Naive thymus-derived CD4-positive, alpha-beta T cell (primary cell): ENCODE results near the gene METTL16. TPM values are rescaled to one million over a fixed set of nuclear protein-coding genes. Genes with fewer than 3 reads are reported as not detected.
A peak's percentile ranks its signal among the peaks of the same experiment; 100 is the strongest.
"Not testable (repeated sequence)": the region's sequence is repeated elsewhere in the genome, so short reads cannot be mapped to it uniquely, and the experiment has no call there.

Source experiments
- ATAC-seq: fragments of 150-1000 bp; cut with Tn5 transposase; 2 replicates; pipeline ENCODE4 v1.10.0; 2021; ENCODE audit warnings: mild to moderate bottlenecking, moderate library complexity
- CTCF ChIA-PET: fragments of 350-600 bp; sonication (Branson Sonifier 250); formaldehyde crosslinking; loops from one replicate; lab custom pipeline; 2021; ENCODE audit warnings: antibody characterized with exemption; lab: Charles Lee
- POLR2A ChIA-PET: fragments of 350-600 bp; sonication (Branson Sonifier 250); formaldehyde crosslinking; loops from one replicate; lab custom pipeline; 2021; ENCODE audit warnings: antibody characterized with exemption, inconsistent platforms; lab: Charles Lee
- DNase-seq, 9 donors: peaks; one replicate each; pipeline versions ENCODE4 v3.0.0 to v3.0.0-alpha.2; 2020 to 2022; ENCODE audit warnings: mixed read lengths in 1 of 9
- H3K27ac ChIP-seq: one replicate; pipeline ENCODE4 v1.7.0; 2013; ENCODE audit warnings: mild to moderate bottlenecking, low read depth, low read length, moderate library complexity
- H3K27me3 ChIP-seq, 2 donors: one replicate each; pipeline ENCODE4 v1.7.0; 2013; ENCODE audit warnings: low read length in 2 of 2, mild to moderate bottlenecking in 2 of 2, moderate library complexity in 2 of 2; ENCODE audit not compliant: control insufficient read depth in 2 of 2, insufficient read depth in 2 of 2
- H3K36me3 ChIP-seq, 3 experiments: 1 replicate in 2 of 3; 2 replicates in 1 of 3; pipeline ENCODE4 v1.7.0; 2013; ENCODE audit warnings: low read length in 3 of 3, mild to moderate bottlenecking in 3 of 3, moderate library complexity in 1 of 3; ENCODE audit not compliant: insufficient read depth in 3 of 3, control insufficient read depth in 2 of 3
- H3K4me1 ChIP-seq, 2 donors: one replicate each; pipeline ENCODE4 v1.7.0; 2013; ENCODE audit warnings: low read length in 2 of 2, mild to moderate bottlenecking in 2 of 2, moderate library complexity in 1 of 2; ENCODE audit not compliant: control insufficient read depth in 2 of 2, insufficient read depth in 2 of 2
- H3K4me3 ChIP-seq: 2 replicates; pipeline ENCODE4 v1.7.0; 2013; ENCODE audit warnings: mild to moderate bottlenecking, low read length
- H3K9me3 ChIP-seq, 3 experiments: 1 replicate in 2 of 3; 2 replicates in 1 of 3; pipeline ENCODE4 v1.7.0; 2013; ENCODE audit warnings: low read length in 3 of 3; ENCODE audit not compliant: control insufficient read depth in 2 of 3
- H3K27ac Mint-ChIP-seq, 9 donors: one replicate each; pipeline ENCODE4 v1.8.0; 2020 to 2022; ENCODE audit warnings: mixed read lengths in 9 of 9, mild to moderate bottlenecking in 8 of 9, moderate library complexity in 5 of 9, inconsistent platforms in 2 of 9
- H3K27me3 Mint-ChIP-seq, 5 donors: one replicate each; pipeline ENCODE4 v1.8.0; 2021 to 2022; ENCODE audit warnings: mixed read lengths in 5 of 5, mild to moderate bottlenecking in 1 of 5
- H3K36me3 Mint-ChIP-seq, 5 donors: one replicate each; pipeline ENCODE4 v1.8.0; 2020 to 2022; ENCODE audit warnings: mixed read lengths in 5 of 5, mild to moderate bottlenecking in 3 of 5, inconsistent platforms in 1 of 5
- H3K4me1 Mint-ChIP-seq, 7 donors: one replicate each; pipeline ENCODE4 v1.8.0; 2020 to 2022; ENCODE audit warnings: mixed read lengths in 7 of 7, mild to moderate bottlenecking in 3 of 7, inconsistent platforms in 1 of 7
- H3K4me3 Mint-ChIP-seq, 10 donors: one replicate each; pipeline ENCODE4 v1.8.0; 2020 to 2022; ENCODE audit warnings: mild to moderate bottlenecking in 10 of 10, mixed read lengths in 10 of 10, moderate library complexity in 6 of 10, inconsistent platforms in 2 of 10
- H3K9me3 Mint-ChIP-seq, 11 donors: one replicate each; pipeline ENCODE4 v1.8.0; 2020 to 2022; ENCODE audit warnings: mixed read lengths in 11 of 11, mild to moderate bottlenecking in 4 of 11, inconsistent platforms in 1 of 11, moderate library complexity in 1 of 11
- intact Hi-C, 2 donors: fragments of 100-400 bp; cut with micrococcal nuclease; formaldehyde crosslinking; loops; one replicate each; pipeline ENCODE4 v1.15.1; 2023
- polyA plus RNA-seq, 2 donors: library from polyadenylated mRNA; unstranded; fragments of 300-500 nt; fragmentation: Illumina TruSeq; gene quantifications; one replicate each; pipeline ENCODE4 v1.2.3, GENCODE V29; 2021
- total RNA-seq, 6 experiments: library from RNA in 5 of 6; stranded (reverse) in 5 of 6; gene quantifications; 1 replicate in 5 of 6; 2 replicates in 1 of 6; pipeline ENCODE4 v1.2.3 and lab custom pipeline; 2021 to 2026

Gene METTL16
- total and polyA plus RNA-seq, 7 experiments from 2014 or later = 21.0 to 67.7 (median 37.0) TPM

DNA sequence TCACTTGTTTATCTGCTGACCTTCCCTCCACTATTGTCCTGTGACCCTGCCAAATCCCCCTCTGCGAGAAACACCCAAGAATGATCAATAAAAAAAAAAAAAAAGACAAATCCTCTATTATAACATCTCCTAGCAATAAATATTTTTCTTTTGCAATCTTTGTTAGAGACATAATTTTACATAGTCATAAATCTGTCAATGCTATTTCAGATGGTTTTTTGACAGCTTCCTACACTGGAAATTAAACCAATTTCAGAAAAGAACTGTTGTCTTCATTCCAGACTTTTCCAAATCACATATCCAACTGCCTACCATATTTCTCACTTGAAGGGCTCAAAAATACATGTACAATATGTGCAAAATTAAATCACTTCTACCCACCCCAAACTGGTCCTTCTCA, 3.7 kb downstream of the METTL16 start:
- peak overlapping the region in 4 of 10 donors; percentile 9 to 54 (median 29) for H3K4me3 Mint-ChIP-seq

DNA sequence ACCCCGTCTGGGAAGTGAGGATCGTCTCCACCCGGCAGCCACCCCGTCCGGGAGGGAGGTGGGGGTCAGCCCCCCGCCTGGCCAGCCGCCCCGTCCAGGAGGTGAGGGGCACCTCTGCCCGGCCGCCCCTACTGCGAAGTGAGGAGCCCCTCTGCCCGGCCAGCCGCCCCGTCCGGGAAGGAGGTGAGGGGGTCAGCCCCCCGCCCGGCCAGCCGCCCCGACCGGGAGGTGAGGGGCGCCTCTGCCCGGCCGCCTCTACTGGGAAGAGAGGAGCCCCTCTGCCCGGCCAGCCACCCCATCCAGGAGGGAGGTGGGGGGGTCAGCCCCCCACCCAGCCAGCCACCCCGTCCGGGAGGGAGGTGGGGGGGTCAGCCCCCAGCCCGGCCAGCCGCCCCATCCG, 4.7 kb downstream of the METTL16 start:
- H3K27me3 ChIP-seq, H3K9me3 Mint-ChIP-seq, H3K27me3 Mint-ChIP-seq, H3K36me3 ChIP-seq, H3K9me3 ChIP-seq, CTCF ChIA-PET, H3K27ac ChIP-seq, POLR2A ChIA-PET, DNase-seq, H3K27ac Mint-ChIP-seq, H3K4me3 ChIP-seq, ATAC-seq, intact Hi-C loops, H3K4me3 Mint-ChIP-seq: not testable (repeated sequence)
- peaks cover 9 to 14% of the 10 kb centered on the region in 2 donors for H3K4me1 ChIP-seq
- Mint-ChIP-seq H3K36me3 (peaks cover 4 to 39% (median 32%) of the 10 kb centered on the region in 5 donors), H3K4me1 (peaks cover 23 to 49% (median 45%) of the 10 kb centered on the region in 7 donors)

More for the DNA sequence above, 3.7 kb downstream of the METTL16 start:
- ChIA-PET POLR2A (no interaction called here), CTCF (no interaction called here)
- Histone ChIP-seq H3K4me1 (peaks cover 9 to 14% of the 10 kb centered on the region in 2 donors), H3K9me3 (no peaks in the 10 kb centered on the region), H3K27ac (no peak overlapping the region), H3K27me3 (no peaks in the 10 kb centered on the region), H3K4me3 (no peak overlapping the region), H3K36me3 (no peaks in the 10 kb centered on the region)
- DNase-seq (no peak), ATAC-seq (no peak)
- Mint-ChIP-seq H3K36me3 (peaks cover 4 to 33% (median 25%) of the 10 kb centered on the region in 5 donors), H3K9me3 (peaks cover 0 to 5% (median 0%) of the 10 kb centered on the region in 11 donors), H3K4me1 (peaks cover 21 to 44% (median 36%) of the 10 kb centered on the region in 7 donors), H3K27ac (peak overlapping the region in 5 of 9 donors; percentile 7 to 75 (median 17)), H3K27me3 (no peaks in the 10 kb centered on the region)
- intact Hi-C loops = no loop called here

DNA sequence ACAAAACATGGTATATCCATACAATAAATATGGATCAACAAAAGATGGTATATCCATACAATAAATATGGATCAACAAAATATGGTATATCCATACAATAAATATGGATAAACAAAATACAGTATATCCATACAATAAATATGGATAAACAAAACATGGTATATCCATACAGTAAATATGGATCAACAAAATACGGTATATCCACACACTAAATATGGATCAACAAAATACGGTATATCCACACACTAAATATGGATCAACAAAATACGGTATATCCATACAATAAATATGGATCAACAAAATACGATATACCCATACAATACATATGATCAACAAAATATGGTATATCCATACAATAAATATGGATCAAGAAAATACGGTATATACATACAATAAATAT, 8.1 kb downstream of the METTL16 start:
- Mint-ChIP-seq H3K4me3 (peak overlapping the region in 1 of 10 donors; percentile 6), H3K9me3 (peaks cover 0 to 5% (median 0%) of the 10 kb centered on the region in 11 donors), H3K27me3 (no peaks in the 10 kb centered on the region), H3K4me1 (peaks cover 18 to 54% (median 49%) of the 10 kb centered on the region in 7 donors), H3K36me3 (peaks cover 4 to 50% (median 38%) of the 10 kb centered on the region in 5 donors), H3K27ac (no peak overlapping the region)
- Histone ChIP-seq H3K36me3 (peaks cover 0 to 24% (median 0%) of the 10 kb centered on the region in 3 experiments), H3K4me1 (no peaks in the 10 kb centered on the region), H3K27ac (no peak overlapping the region), H3K9me3 (no peaks in the 10 kb centered on the region), H3K27me3 (no peaks in the 10 kb centered on the region), H3K4me3 (no peak overlapping the region)
- intact Hi-C loops = no loop called here
- no peak for DNase-seq
- CTCF ChIA-PET = no interaction called here
- ATAC-seq = no peak
- POLR2A ChIA-PET = no interaction called here

DNA sequence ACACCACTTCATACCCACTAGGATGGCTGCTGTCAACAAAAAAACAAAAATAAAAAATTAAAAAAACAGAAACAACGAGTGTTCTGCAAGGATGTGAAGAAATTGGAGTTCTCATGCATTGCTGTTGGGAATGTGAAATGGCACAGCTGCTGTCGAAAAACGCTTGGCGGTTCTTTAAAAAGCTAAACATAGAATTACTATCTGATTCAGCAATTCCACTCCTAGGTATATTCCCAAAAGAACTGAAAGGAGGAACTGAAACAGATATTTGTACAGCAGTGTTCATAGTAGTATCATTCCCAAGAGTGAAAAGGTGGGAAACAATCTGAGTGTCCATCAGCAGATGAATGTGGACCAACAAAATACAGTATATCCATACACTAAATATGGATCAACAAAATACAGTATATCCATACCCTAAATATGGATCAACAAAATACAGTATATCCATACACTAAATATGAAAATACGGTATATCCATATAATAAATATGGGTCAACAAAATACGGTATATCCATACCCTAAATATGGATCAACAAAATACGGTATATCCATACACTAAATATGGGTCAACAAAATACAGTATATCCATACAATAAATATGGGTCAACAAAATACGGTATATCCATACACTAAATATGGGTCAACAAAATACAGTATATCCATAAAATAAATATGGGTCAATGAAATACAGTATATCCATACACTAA, 8.7 kb downstream of the METTL16 start:
- no peak overlapping the region for H3K4me3 Mint-ChIP-seq
- no peak overlapping the region for H3K27ac ChIP-seq
- H3K9me3 ChIP-seq = no peaks in the 10 kb centered on the region
- H3K36me3 Mint-ChIP-seq = peaks cover 4 to 44% (median 32%) of the 10 kb centered on the region in 5 donors
- H3K36me3 ChIP-seq = peaks cover 0 to 28% (median 0%) of the 10 kb centered on the region in 3 experiments
- peaks cover 0 to 5% (median 0%) of the 10 kb centered on the region in 11 donors for H3K9me3 Mint-ChIP-seq
- H3K4me1 Mint-ChIP-seq = peaks cover 12 to 48% (median 43%) of the 10 kb centered on the region in 7 donors
- intact Hi-C loops = no loop called here
- no peaks in the 10 kb centered on the region for H3K27me3 Mint-ChIP-seq
- H3K27me3 ChIP-seq = no peaks in the 10 kb centered on the region
- ATAC-seq = no peak
- no peaks in the 10 kb centered on the region for H3K4me1 ChIP-seq
- POLR2A ChIA-PET = no interaction called here
- CTCF ChIA-PET = interaction anchor here (0.7 kb wide), 1 partner anchor 207 kb away, joined by 7 read pairs; no protein-coding TSS in a partner anchor
- no peak for DNase-seq
- no peak overlapping the region for H3K27ac Mint-ChIP-seq
- H3K4me3 ChIP-seq = no peak overlapping the region

DNA sequence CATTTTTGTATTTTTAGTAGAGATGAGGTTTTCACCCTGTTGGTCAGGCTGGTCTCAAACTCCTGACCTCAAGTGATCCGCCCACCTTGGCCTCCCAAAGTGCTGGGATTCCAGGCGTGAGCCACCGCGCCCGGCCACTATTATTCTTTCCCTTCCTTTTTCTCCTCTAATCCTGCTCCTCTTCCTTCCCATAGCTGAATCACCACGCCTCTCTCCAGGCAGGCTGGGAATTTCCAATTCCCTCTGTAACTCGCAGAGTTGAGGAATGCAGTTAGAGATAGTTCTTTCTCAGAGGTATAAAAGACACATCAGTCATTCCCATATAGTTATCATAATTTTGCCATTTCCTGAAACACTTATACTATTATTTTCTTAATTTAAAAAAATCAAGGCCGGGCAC, 11.2 kb downstream of the METTL16 start:
- H3K4me3 ChIP-seq = no peak overlapping the region
- Mint-ChIP-seq H3K36me3 (peaks cover 4 to 40% (median 24%) of the 10 kb centered on the region in 5 donors), H3K4me1 (peaks cover 4 to 41% (median 35%) of the 10 kb centered on the region in 7 donors), H3K9me3 (peaks cover 0 to 5% (median 0%) of the 10 kb centered on the region in 11 donors), H3K4me3 (no peak overlapping the region), H3K27me3 (no peaks in the 10 kb centered on the region), H3K27ac (peak overlapping the region in 1 of 9 donors; percentile 38)
- H3K9me3 ChIP-seq = no peaks in the 10 kb centered on the region
- H3K27me3 ChIP-seq = no peaks in the 10 kb centered on the region
- peaks cover 0 to 44% (median 0%) of the 10 kb centered on the region in 3 experiments for H3K36me3 ChIP-seq
- DNase-seq = no peak
- no peaks in the 10 kb centered on the region for H3K4me1 ChIP-seq
- H3K27ac ChIP-seq = no peak overlapping the region
- ATAC-seq = no peak
- ChIA-PET CTCF (no interaction called here), POLR2A (interaction anchor here (0.5 to 1.0 kb wide), 2 partner anchors 9 to 289 kb away, joined by 3 to 4 read pairs; no protein-coding TSS in a partner anchor)
- intact Hi-C loops = no loop called here

DNA sequence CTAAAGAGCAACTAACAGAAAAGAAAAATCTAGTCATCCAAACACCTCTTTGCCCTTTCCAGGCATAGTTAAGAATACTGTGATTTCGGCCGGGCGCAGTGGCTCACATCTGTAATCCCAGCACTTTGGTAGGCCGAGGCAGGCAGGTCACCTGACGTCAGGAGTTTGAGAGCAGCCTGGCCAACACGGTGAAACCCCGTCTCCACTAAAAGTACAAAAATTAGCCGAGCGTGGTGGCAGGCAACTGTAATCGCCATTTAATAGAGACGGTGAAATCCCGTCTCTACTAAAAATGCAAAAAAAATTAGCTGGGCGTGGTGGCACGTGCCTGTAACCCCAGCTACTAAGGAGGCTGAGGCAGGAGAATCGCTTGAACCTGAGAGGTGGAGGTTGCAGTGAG, 22.4 kb downstream of the METTL16 start:
- H3K9me3 ChIP-seq, intact Hi-C loops, DNase-seq, H3K4me3 ChIP-seq, H3K36me3 ChIP-seq, H3K4me1 ChIP-seq, CTCF ChIA-PET, ATAC-seq, H3K9me3 Mint-ChIP-seq, H3K27ac ChIP-seq, H3K27ac Mint-ChIP-seq, H3K27me3 ChIP-seq, H3K4me3 Mint-ChIP-seq, H3K27me3 Mint-ChIP-seq: not testable (repeated sequence)
- Mint-ChIP-seq H3K4me1 (peaks cover 18 to 53% (median 37%) of the 10 kb centered on the region in 7 donors), H3K36me3 (peaks cover 0 to 38% (median 2%) of the 10 kb centered on the region in 5 donors)
- POLR2A ChIA-PET = interaction anchor here (2.6 kb wide), 1 partner anchor 22 kb away, joined by 6 read pairs; the partner anchor contains the start of gene METTL16
